GM12873 (cell line): ENCODE measurements around the gene HMCN1.

Experiments used
- TF ChIP-seq, protein P1 (sequence below): IDR thresholded peaks from 2 replicates; pipeline ENCODE4 v1.5.1; 2012; ENCODE audit warnings: low read depth, mild to moderate bottlenecking, moderate library complexity, low read length, control low read depth; ENCODE audit not compliant: insufficient read depth; ENCODE audit errors: missing control alignments

HMCN1 gene

DNA sequence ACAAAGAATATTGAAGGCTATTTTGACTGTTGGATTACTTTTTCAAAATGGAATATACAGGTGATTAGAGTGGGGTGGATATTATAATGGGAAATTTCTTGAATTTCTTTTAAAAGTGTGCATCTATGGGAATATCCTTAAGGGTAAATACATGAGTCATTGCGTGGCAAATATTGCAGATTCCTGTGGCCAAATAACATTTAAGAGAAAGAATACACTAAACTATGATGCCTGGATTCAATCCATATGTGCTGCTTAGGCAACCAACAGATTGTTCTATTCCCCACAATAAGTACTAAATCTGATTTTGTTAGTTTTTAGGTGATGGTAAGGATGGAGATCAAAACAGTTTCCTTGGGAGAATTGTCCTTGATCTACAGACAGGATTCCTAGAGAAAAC, 119.5 kb downstream of the HMCN1 start:
- TF ChIP-seq, protein P1, sequence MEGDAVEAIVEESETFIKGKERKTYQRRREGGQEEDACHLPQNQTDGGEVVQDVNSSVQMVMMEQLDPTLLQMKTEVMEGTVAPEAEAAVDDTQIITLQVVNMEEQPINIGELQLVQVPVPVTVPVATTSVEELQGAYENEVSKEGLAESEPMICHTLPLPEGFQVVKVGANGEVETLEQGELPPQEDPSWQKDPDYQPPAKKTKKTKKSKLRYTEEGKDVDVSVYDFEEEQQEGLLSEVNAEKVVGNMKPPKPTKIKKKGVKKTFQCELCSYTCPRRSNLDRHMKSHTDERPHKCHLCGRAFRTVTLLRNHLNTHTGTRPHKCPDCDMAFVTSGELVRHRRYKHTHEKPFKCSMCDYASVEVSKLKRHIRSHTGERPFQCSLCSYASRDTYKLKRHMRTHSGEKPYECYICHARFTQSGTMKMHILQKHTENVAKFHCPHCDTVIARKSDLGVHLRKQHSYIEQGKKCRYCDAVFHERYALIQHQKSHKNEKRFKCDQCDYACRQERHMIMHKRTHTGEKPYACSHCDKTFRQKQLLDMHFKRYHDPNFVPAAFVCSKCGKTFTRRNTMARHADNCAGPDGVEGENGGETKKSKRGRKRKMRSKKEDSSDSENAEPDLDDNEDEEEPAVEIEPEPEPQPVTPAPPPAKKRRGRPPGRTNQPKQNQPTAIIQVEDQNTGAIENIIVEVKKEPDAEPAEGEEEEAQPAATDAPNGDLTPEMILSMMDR = no peak

DNA sequence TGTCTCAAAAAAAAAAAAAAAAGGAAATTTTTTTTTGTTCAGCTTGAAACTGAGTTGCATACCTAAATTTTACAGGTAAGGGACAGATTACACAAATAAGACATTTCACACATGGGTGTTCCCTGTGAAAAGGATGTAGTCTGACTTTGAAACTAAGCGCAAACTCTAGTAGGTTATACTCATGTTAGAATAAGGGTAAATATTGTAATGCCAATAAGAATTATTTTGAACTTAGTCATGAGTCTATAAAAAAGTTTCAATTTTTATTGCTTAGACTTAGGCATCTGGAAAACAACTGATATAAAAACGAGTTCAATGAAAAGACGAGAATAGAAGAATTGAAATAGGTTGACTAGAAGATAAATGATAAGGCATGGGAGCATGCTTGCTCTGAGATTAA, 122.3 kb downstream of the HMCN1 start:
- TF ChIP-seq, protein P1 = no peak

DNA sequence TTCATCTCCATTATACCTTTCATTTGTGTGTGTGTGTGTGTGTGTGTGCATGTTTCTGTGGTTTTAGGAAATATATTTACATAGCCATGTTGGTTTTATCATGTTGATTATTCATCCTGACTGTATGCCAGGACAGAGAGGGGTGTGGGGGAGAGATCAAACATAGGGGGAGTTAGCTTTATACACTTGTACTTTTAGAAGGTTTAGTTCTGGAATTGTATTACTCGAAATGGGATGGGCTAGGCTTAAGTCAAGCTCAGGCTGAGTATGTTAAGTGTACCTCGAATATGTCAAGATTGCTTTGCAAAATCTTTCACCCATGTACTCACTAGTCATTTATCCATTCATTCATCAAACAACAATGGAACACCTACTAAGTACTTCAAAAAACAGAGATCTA, 123.3 kb downstream of the HMCN1 start:
- TF ChIP-seq, protein P1 = no peak

DNA sequence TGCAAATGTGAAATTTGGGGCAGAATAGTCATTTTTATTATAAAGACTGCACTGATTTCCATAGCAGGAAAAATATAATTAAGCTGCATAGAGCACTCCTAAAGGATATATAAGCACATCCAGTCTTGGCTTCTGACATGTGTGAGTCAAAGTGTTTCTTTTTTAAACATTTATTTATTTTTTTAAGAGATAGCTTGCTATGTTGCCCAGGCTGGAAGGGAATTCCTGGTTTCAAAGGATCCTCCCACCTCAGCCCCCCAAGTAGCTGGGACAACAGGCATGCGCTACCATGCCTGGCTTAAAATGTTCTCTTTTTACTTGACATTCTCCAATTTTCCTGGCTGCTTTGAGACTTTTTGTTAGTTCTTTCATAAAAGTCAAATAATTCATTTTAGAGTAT, 126.1 kb downstream of the HMCN1 start:
- TF ChIP-seq, protein P1 = no peak

DNA sequence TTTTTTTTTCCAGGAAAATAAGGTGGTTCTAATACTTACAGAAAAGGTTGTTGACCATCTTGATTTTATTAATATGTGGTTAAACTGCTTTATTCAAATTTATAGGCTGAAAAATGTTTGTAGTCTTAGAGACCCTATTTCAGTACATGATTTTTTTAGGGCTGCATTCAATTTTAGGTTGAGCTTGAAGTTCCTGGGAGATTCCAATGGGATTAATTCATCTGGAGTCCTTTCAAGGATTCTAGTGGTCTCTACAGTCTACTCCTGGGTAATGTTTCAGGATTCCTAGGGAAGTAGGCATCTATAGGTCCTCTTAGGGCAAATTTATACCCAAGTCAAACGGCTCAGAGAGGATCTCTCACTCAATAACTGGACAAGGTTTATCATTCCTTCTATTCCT, 126.7 kb downstream of the HMCN1 start:
- TF ChIP-seq, protein P1 = no peak

DNA sequence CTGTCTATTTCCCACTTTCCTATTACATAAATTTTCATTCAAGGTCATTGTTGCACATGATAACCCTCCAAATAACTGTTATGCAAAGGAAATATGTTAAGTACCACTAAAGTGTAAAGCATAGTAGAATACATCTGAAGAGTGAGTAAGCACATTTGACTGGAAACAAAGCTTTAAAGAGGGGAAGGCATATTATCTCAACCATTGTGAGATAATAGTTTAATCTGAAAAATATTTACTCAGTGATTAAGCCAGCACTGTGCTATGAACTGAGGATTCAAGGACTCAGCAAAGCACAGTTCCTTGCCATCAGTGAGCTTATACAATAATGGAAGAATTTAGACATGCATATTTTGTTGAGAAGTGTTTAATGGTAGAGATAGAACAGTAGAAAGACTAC, 127.4 kb downstream of the HMCN1 start:
- TF ChIP-seq, protein P1 = no peak

DNA sequence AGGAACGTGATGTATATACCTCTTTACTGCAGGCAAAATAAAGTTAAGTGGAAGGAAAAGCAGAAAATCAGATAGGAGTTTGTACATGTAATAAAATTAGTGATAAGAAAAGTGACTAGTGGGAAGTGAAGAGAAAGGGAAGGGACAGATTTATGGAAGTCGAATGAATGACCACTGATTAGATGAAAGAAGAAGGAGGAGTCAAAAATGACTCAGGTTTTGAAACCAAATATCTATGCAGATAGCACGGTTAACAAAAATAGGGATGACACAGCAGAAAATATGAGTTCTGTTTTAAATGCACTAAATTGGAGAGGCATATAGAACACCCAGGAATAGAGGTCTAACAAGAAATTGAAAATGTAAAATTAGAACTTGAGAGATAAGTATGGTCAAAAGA, 128.0 kb downstream of the HMCN1 start:
- TF ChIP-seq, protein P1 = no peak

DNA sequence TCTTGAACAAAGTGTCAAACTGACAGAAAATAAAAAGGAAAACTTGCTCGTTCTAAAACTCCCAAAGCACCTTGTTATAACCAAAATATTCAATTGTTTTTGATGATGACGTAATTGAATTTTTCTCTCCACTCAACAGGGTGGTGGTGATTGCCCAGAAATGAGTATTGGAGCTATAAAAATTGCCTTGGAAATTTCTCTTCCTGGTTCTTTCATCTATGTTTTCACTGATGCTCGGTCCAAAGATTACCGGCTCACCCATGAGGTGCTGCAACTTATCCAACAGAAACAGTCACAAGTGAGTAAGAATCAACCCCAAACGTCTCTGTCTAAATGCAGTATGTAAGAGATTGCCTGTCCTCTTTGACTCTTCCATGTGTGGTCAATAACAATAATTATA, 130.1 kb downstream of the HMCN1 start:
- TF ChIP-seq, protein P1 = no peak
